ELF-1 (cell line): ENCODE data around the gene RGL1.

Source experiments
- DNase-seq: peaks from one replicate; pipeline ENCODE4 v3.0.0-alpha.2; 2016; ENCODE audit warnings: low read depth, low spot score

RGL1 gene

GRCh38 chr1:183916574-183916973, 111.7 kb downstream of the RGL1 start:
- DNase-seq: no peak

GRCh38 chr1:183918589-183918988, 113.7 kb downstream of the RGL1 start:
- DNase-seq: no peak

GRCh38 chr1:183920651-183921050, 115.7 kb downstream of the RGL1 start:
- no peak for DNase-seq

- DNase-seq: peak; percentile 8
Observed at GRCh38 chr1:183922197-183922596, 117.3 kb downstream of the RGL1 start.

GRCh38 chr1:183925947-183926346, 121.0 kb downstream of the RGL1 start:
- peak; percentile 23 for DNase-seq

- DNase-seq: no peak
Observed at GRCh38 chr1:183926983-183927382, 122.1 kb downstream of the RGL1 start.

- no peak for DNase-seq
Observed at GRCh38 chr1:183931646-183932271, 126.8 kb downstream of the RGL1 start.

GRCh38 chr1:183932412-183932811, 127.5 kb downstream of the RGL1 start:
- no peak for DNase-seq

- DNase-seq: no peak
Observed at GRCh38 chr1:183933528-183934179, 128.7 kb downstream of the RGL1 start.

- DNase-seq: no peak
Observed at GRCh38 chr1:183934314-183934713, 129.4 kb downstream of the RGL1 start.

- DNase-seq: no peak
Observed at GRCh38 chr1:183936009-183936408, 131.1 kb downstream of the RGL1 start.

GRCh38 chr1:183936791-183937190, 131.9 kb downstream of the RGL1 start:
- no peak for DNase-seq

GRCh38 chr1:183937611-183938010, 132.7 kb downstream of the RGL1 start:
- DNase-seq: no peak

- no peak for DNase-seq
Observed at GRCh38 chr1:183941001-183941400, 136.1 kb downstream of the RGL1 start.

- DNase-seq: peak; percentile 87
Observed at GRCh38 chr1:183942933-183943693, 138.2 kb downstream of the RGL1 start.

- DNase-seq: peak; percentile 87
Observed at GRCh38 chr1:183945428-183946319, 140.8 kb downstream of the RGL1 start.

GRCh38 chr1:183946320-183946613, 141.3 kb downstream of the RGL1 start:
- DNase-seq: no peak

- DNase-seq: no peak
Observed at GRCh38 chr1:183947988-183948387, 143.1 kb downstream of the RGL1 start.

GRCh38 chr1:183952101-183952500, 147.2 kb downstream of the RGL1 start:
- no peak for DNase-seq

GRCh38 chr1:183953031-183953430, 148.1 kb downstream of the RGL1 start:
- peak; percentile 13 for DNase-seq

GRCh38 chr1:183954496-183954895, 149.6 kb downstream of the RGL1 start:
- no peak for DNase-seq
